H9 (cell line): ENCODE data around the gene KIAA1958. TPM values are rescaled to one million over a fixed set of nuclear protein-coding genes. Genes with fewer than 3 reads are reported as not detected.

Experiments used
- DNase-seq: peaks from one replicate; pipeline ENCODE4 v3.0.0-alpha.2; 2017
- H2AFZ ChIP-seq: one replicate; pipeline ENCODE4 v1.6.1; 2013; ENCODE audit warnings: mild to moderate bottlenecking, low read length, control low read depth, moderate library complexity
- H2AK5ac ChIP-seq: 2 replicates; pipeline ENCODE4 v1.6.1; 2013; ENCODE audit warnings: low read length, control low read depth, mixed read lengths; ENCODE audit not compliant: insufficient read length
- H2BK120ac ChIP-seq: one replicate; pipeline ENCODE4 v1.6.1; 2013; ENCODE audit warnings: low read depth, mild to moderate bottlenecking, low read length, control low read depth, inconsistent platforms; ENCODE audit not compliant: poor library complexity, severe bottlenecking
- H2BK12ac ChIP-seq: 2 replicates; pipeline ENCODE4 v1.6.1; 2013; ENCODE audit warnings: low read length, control low read depth, mixed read lengths, low read depth; ENCODE audit not compliant: insufficient read length
- H2BK15ac ChIP-seq: 2 replicates; pipeline ENCODE4 v1.6.1; 2013; ENCODE audit warnings: low read depth, low read length, control low read depth
- H2BK20ac ChIP-seq: one replicate; pipeline ENCODE4 v1.6.1; 2013; ENCODE audit warnings: low read depth, mild to moderate bottlenecking, low read length, control low read depth, inconsistent platforms; ENCODE audit not compliant: poor library complexity, severe bottlenecking
- H2BK5ac ChIP-seq: 2 replicates; pipeline ENCODE4 v1.6.1; 2013; ENCODE audit warnings: low read length, control low read depth, mixed read lengths; ENCODE audit not compliant: insufficient read length
- H3K14ac ChIP-seq: 2 replicates; pipeline ENCODE4 v1.6.1; 2013; ENCODE audit warnings: low read length, control low read depth; ENCODE audit not compliant: insufficient read depth
- H3K18ac ChIP-seq: 2 replicates; pipeline ENCODE4 v1.6.1; 2013; ENCODE audit warnings: low read depth, mild to moderate bottlenecking, mixed read lengths, low read length, control low read depth; ENCODE audit not compliant: insufficient read length
- H3K23ac ChIP-seq: 2 replicates; pipeline ENCODE4 v1.6.1; 2013; ENCODE audit warnings: low read length, control low read depth, mixed read lengths, low read depth; ENCODE audit not compliant: insufficient read length
- H3K23me2 ChIP-seq: 2 replicates; pipeline ENCODE4 v1.6.1; 2013; ENCODE audit warnings: low read depth, mild to moderate bottlenecking, mixed read lengths, low read length, control low read depth; ENCODE audit not compliant: insufficient read length, poor library complexity, severe bottlenecking
- H3K27ac ChIP-seq: 2 replicates; pipeline ENCODE4 v1.5.1; 2013; ENCODE audit warnings: low read length, control low read depth, mixed read lengths, low read depth; ENCODE audit not compliant: insufficient read length
- H3K27me3 ChIP-seq: 2 replicates; pipeline ENCODE4 v1.6.1; 2013; ENCODE audit warnings: low read length, control low read depth, inconsistent platforms; ENCODE audit not compliant: insufficient read depth
- H3K4ac ChIP-seq: 2 replicates; pipeline ENCODE4 v1.6.1; 2013; ENCODE audit warnings: low read depth, mild to moderate bottlenecking, control low read depth, inconsistent platforms, low read length, moderate library complexity
- H3K4me1 ChIP-seq: 2 replicates; pipeline ENCODE4 v1.6.1; 2013; ENCODE audit warnings: low read length, control low read depth, inconsistent platforms; ENCODE audit not compliant: insufficient read depth
- H3K4me2 ChIP-seq: 2 replicates; pipeline ENCODE4 v1.6.1; 2013; ENCODE audit warnings: low read length, control low read depth, mixed read lengths; ENCODE audit not compliant: insufficient read length, insufficient read depth
- H3K56ac ChIP-seq: 2 replicates; pipeline ENCODE4 v1.6.1; 2013; ENCODE audit warnings: low read depth, mild to moderate bottlenecking, mixed read lengths, low read length, control low read depth; ENCODE audit not compliant: insufficient read length
- H3K79me1 ChIP-seq: 2 replicates; pipeline ENCODE4 v1.6.1; 2013; ENCODE audit warnings: low read depth, mild to moderate bottlenecking, moderate library complexity, low read length, control low read depth, inconsistent platforms; ENCODE audit not compliant: insufficient read depth, poor library complexity, severe bottlenecking
- H3K79me2 ChIP-seq: 2 replicates; pipeline ENCODE4 v1.6.1; 2013; ENCODE audit warnings: low read length, control low read depth, inconsistent platforms; ENCODE audit not compliant: insufficient read depth
- H3K9ac ChIP-seq: 2 replicates; pipeline ENCODE4 v1.6.1; 2013; ENCODE audit warnings: low read length, control low read depth, mixed read lengths; ENCODE audit not compliant: insufficient read length; ENCODE audit errors: extremely low read depth
- H3K9me3 ChIP-seq: one replicate; pipeline ENCODE4 v1.6.1; 2013; ENCODE audit warnings: low read depth, low read length, inconsistent platforms; ENCODE audit not compliant: control insufficient read depth
- H3T11ph ChIP-seq: one replicate; pipeline ENCODE4 v1.6.1; 2013; ENCODE audit warnings: mild to moderate bottlenecking, low read length, control low read depth, inconsistent platforms
- H4K20me1 ChIP-seq: one replicate; pipeline ENCODE4 v1.6.1; 2013; ENCODE audit not compliant: control insufficient read depth, insufficient read length, insufficient read depth
- H4K5ac ChIP-seq: 2 replicates; pipeline ENCODE4 v1.6.1; 2013; ENCODE audit warnings: low read depth, mild to moderate bottlenecking, mixed read lengths, low read length, control low read depth; ENCODE audit not compliant: insufficient read length
- H4K8ac ChIP-seq: replicated peaks from 2 replicates; pipeline ENCODE4 v1.6.1; 2013; ENCODE audit warnings: low read length, control low read depth, mixed read lengths, low read depth; ENCODE audit not compliant: insufficient read length
- H4K91ac ChIP-seq: 2 replicates; pipeline ENCODE4 v1.6.1; 2013; ENCODE audit warnings: low read depth, mild to moderate bottlenecking, moderate library complexity, mixed read lengths, low read length, control low read depth; ENCODE audit not compliant: insufficient read length
- H3K27ac Mint-ChIP-seq, 3 experiments: 2 replicates in 2 of 3; 3 replicates in 1 of 3; pipeline ENCODE4 v1.8.0; 2020 to 2021; ENCODE audit warnings: mixed read lengths in 3 of 3, mild to moderate bottlenecking in 1 of 3, moderate library complexity in 1 of 3
- H3K27me3 Mint-ChIP-seq: 2 replicates; pipeline ENCODE4 v1.8.0; 2021; ENCODE audit warnings: low read depth, mild to moderate bottlenecking, moderate library complexity, mixed read lengths
- H3K36me3 Mint-ChIP-seq, 3 experiments: 2 replicates in 2 of 3; 3 replicates in 1 of 3; pipeline ENCODE4 v1.8.0; 2020 to 2021; ENCODE audit warnings: low read depth in 3 of 3, mixed read lengths in 3 of 3; ENCODE audit not compliant: insufficient read depth in 1 of 3
- H3K4me1 Mint-ChIP-seq, 2 experiments: 2 replicates each; pipeline ENCODE4 v1.8.0; 2020; ENCODE audit warnings: mixed read lengths in 2 of 2
- H3K4me3 Mint-ChIP-seq, 2 experiments: 2 replicates in 1 of 2; 3 replicates in 1 of 2; pipeline ENCODE4 v1.8.0; 2020 to 2021; ENCODE audit warnings: mild to moderate bottlenecking in 2 of 2, mixed read lengths in 2 of 2, moderate library complexity in 1 of 2
- H3K9me3 Mint-ChIP-seq, 2 experiments: 2 replicates in 1 of 2; 3 replicates in 1 of 2; pipeline ENCODE4 v1.8.0; 2020; ENCODE audit warnings: mild to moderate bottlenecking in 2 of 2, mixed read lengths in 2 of 2, moderate library complexity in 1 of 2
- CTCF ChIP-seq: fragments of 200-600 bp; sonication (generic); conservative IDR thresholded peaks from 3 replicates; pipeline ENCODE4 v1.8.0; 2021; ENCODE audit warnings: antibody characterized with exemption, mild to moderate bottlenecking
- WGBS: extraction: QIAGEN DNeasy Blood & Tissue Kit; methylation state at CpG from one replicate; pipeline ENCODE4 v1.1.7; 2013; ENCODE audit warnings: missing lambda C conversion rate, low lambda C conversion rate, mixed read lengths; ENCODE audit not compliant: insufficient read length; ENCODE audit errors: extremely low coverage; 5-methylcytosine and 5-hydroxymethylcytosine counted together
- total RNA-seq: library from RNA; stranded (reverse); gene quantifications from 2 replicates; pipeline ENCODE4 v1.2.1, GENCODE V29; 2021

Gene KIAA1958
- total RNA-seq, 1 experiment from 2014 or later, result 34.0 TPM

- Histone ChIP-seq H3K79me2 (peaks cover 5% of the 10 kb centered on the region; the same call in 1 of the 2 replicates), H2BK5ac (no peak overlapping the region), H2BK12ac (no peak overlapping the region), H3K56ac (no peak overlapping the region), H3K18ac (no peak overlapping the region), H3T11ph (no peak overlapping the region), H3K23me2 (no peaks in the 10 kb centered on the region), H4K8ac (no peak overlapping the region), H4K91ac (no peak overlapping the region), H2AK5ac (no peak overlapping the region), H3K9ac (no peak overlapping the region), H3K9me3 (no peaks in the 10 kb centered on the region), H3K27ac (no peak overlapping the region), H3K4me1 (peaks cover 13% of the 10 kb centered on the region), H3K14ac (no peak overlapping the region), H3K79me1 (peaks cover 6% of the 10 kb centered on the region), H3K4ac (no peak overlapping the region), H4K5ac (no peak overlapping the region), H3K4me2 (no peak overlapping the region), H2BK15ac (no peak overlapping the region), H3K27me3 (no peaks in the 10 kb centered on the region), H2BK120ac (no peak overlapping the region), H2AFZ (no peak overlapping the region), H2BK20ac (no peak overlapping the region), H4K20me1 (no peaks in the 10 kb centered on the region), H3K23ac (no peak overlapping the region)
- Mint-ChIP-seq H3K27me3 (no peaks in the 10 kb centered on the region), H3K4me3 (no peak overlapping the region), H3K9me3 (0 out of 5 replicates have a peak, but pooled peaks cover 0 to 3% of the 10 kb centered on the region in 2 experiments), H3K36me3 (peaks cover 0 to 11% (median 10%) of the 10 kb centered on the region in 3 experiments; a peak in 6 of 7 replicates), H3K4me1 (peaks cover 59 to 61% of the 10 kb centered on the region in 2 experiments), H3K27ac (peak overlapping the region in 1 of 3 experiments; percentile 25; a peak in 1 of 7 replicates)
- TF ChIP-seq CTCF, result no peak
- no CpG with 5 or more reads among the region's 3 CpGs for WGBS
- no peak for DNase-seq
Measured at GRCh38 chr9:112555101-112555643, 68.5 kb downstream of the KIAA1958 start.
